NCI-H1092 treated with DMSO at 0.1 percent for 48 hours (cell line): ENCODE data around the gene AJUBA.
A peak's percentile ranks its signal among the peaks of the same experiment; 100 is the strongest.

Experiments
- DNase-seq: peaks from one replicate; lab custom pipeline; 2025; lab: John Stamatoyannopoulos, UW

Gene AJUBA

DNA sequence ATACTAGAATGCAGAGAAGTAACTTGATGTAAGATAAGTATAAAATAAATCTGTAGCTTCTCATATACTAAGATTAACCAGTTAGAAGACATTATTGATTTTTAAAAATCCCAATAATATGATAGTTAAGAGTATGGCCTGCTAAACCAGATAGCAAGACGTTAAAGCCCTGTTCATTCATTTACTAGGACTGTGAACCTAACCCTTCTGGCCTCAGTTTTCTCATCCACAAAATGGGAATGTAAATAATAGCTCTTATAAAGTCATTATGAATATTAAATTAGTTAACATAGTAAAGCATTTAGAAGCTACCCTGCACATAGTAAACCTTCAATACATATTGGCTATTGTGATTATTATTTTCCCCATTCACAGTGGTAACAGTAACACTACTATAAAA lies 47.2 kb downstream of the AJUBA start:
- no peak for DNase-seq

DNA sequence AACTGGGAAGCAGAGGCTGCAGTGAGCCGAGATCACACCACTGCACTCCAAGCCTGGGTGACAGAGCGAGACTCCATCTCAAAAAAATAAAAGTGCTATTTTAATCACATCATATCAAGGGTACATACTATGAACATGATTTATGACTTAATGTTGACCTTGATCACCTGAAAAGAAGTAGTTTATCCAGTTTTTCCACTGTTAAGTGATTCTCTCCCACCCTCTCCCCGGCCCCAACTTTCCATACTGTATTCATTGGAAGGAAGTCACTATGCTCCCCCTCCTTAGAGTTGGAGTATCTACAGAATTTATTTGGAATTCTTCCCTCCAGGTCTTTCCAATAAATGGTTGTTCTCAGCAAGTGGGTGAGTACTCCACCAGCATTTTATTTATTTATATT lies 50.2 kb downstream of the AJUBA start:
- DNase-seq, result no peak

DNA sequence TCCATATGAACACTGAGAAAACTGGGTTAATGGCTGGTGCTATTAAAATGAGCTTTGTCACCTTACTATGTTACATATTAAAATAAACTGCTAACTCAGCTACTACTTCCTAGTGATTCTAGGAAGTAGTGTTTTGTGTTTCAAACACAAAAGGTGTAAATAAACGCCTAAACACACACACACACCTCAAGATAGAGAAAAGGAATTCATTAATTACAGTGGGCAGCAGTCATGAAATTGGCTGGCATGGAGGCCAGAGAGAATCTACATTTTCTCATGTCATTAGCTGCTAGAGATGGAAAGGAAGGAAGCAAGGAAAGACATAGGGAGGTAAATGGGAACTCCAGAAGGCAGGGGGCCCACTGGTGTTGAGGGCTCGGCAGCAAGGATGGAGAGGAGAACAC lies 52.4 kb downstream of the AJUBA start:
- peak; percentile 85 for DNase-seq

DNA sequence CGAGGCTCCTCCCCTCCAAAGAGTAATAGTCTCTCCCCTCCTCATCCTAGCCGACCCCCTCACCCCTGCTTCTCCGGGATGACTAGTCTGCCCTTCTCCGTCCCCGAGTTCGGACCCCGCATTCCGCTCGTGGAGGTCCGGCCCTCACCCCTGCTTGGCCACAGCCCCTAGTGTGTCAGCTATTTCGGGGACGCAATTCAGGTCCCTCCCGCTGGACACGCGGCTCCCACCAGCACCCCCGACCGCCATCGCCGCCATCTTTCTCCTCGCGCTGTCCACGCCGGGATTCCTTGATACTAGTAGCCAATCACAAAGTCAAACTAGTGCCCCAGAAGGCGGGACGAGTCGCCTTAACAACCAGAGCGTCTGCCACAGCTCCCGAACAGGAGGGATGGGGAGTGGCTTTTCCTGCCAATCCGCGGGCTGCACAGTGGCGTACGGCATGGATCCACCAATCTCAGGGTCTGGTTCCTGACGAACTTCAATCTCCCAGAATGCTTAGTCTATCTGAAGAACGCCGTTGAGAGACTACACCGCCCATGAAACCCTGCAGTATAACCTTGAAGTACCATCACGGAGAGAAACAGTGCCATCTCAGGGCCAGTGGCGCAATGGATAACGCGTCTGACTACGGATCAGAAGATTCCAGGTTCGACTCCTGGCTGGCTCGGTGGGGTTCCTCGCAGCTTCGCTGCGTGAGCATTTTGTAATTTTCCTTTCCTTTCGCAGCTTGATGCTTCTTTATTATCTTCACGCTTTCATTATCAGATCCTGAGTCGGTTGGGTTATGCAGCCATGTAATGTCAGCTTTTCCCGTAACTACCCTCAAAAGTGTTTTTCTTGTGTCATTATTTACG lies 53.0 kb downstream of the AJUBA start, which contains the start of gene PRMT5:
TSS of gene PRMT5 (minus strand) at position 273 of the 857 bp plus-strand sequence. CDS start at position 258, 15 bp downstream.
- peak; percentile 100 for DNase-seq

DNA sequence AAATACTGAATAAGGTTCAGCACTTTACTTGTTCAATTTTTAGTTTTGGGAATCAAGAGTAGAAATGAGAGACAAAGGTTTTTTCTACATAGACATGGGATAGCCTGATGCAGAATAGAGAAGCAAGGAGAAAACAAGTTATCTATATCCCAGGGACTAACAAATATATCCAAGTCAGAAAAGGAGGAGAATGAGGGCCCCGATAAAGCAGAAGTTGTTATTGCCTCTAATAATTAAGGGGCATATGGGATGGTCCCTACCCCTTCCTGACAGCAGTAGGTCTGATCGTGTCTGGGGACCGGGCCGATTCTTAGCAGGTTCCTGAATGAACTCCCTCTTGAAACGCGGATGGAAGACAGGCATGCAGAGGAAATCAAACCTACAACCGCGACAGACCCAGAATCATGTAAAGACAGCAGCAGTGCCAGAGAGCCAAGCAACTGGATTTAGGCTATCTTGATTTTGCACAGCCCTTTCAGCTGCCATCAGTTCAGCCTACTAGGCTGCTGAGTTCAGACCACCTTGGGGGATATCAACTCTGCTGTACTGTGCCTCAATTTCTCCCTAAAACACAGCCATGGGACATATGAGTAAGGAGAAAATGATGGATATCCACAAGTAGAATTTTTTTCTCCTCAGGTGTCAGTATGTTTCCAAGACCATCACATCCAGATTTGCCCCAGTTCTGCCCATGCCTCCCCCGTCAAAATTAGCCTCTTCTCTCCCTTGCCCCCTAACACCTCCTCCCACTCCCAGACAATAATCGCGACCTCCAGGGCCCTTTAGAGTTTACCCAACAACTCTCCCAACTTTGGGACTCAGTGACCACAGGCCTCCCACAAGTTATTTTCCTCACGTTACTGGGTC lies 53.9 kb downstream of the AJUBA start:
- DNase-seq, result no peak

DNA sequence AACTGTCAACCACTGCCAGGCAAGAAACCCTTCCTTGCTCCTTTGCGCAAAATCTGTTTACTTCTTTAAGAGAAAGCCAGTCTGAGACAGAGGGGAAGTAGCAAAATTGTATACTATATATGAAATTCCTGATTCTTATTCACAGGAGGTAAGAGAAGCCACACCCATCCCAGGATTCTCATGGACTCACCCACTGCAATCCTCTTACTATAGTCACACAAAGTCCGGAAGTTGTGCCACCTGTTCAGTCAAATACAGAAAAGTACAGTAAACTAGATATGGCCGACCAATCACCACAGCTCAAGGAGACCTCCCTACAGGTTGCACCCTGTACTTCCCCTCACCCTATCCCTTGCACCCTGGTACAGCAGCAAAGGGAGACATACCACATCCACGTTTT lies 56.0 kb downstream of the AJUBA start:
- DNase-seq, result no peak

DNA sequence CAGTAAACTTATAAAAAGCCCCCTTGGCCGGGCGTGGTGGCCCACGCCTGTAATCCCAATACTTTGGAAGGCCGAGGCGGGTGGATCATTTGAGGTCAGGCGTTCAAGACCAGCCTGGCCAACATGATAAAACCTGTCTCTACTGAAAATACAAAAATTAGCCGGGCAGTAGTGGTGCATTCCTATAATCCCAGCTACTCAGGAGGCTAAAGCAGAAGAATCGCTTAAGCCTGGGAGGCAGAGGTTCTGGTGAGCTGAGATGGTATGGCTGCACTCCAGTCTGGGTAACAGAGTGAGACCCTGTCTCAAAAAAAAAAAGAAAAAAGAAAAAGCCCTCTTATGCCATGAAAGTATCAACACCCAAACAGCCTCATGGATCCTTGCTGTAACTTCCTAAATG lies 56.8 kb downstream of the AJUBA start:
- DNase-seq, result no peak

DNA sequence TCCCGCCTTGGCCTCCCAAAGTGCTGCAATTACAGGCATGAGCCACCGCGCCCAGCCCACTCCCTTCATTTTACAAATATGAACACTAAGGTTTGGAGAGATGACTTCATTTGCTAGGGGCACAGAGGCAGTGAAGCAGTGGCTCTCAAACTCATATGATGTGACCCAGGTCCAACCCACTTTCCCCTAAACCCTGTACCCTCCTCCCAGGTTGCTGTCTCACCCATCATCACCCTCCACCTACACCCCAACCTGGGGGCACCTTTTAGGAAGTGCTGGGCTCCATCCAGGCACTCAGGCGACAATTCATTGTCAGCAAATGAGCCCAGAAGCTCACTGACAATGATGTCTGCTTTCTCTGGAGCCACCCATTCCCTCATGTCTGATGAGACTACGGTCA lies 58.6 kb downstream of the AJUBA start:
- no peak for DNase-seq

DNA sequence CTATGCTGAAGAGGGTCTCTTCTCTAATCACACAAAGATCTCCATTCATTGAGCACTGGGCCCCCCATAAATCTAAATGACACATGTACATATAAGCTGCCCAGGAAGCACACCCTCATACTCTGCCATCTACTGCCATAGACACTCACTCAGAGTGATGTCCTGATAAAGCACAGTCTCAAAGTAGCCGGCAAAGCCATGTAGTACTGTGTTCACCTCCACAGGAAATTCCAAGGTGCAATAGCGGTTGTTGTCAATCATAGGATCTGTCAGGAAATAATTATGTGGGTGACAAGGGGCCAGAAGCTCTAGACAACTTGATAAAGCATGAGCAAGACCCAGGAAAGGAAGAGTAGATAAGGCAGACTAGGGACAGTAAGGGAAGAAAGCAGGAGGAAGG lies 60.1 kb downstream of the AJUBA start:
- DNase-seq, result no peak
